HFF-Myc (cell line): ENCODE results near the gene NBEA.

ENCODE experiments used
- DNase-seq: peaks from one replicate; pipeline ENCODE4 v3.0.0-alpha.2; 2011; ENCODE audit warnings: low read depth; ENCODE audit errors: extremely low read depth
- H3K4me3 ChIP-seq: replicated peaks from 2 replicates; pipeline ENCODE4 v1.5.1; 2011; ENCODE audit warnings: low read depth, mild to moderate bottlenecking, control low read depth, low read length
- CTCF ChIP-seq: IDR thresholded peaks from 2 replicates; pipeline ENCODE4 v1.5.1; 2012; ENCODE audit warnings: mild to moderate bottlenecking, low read depth, low read length, control low read depth; ENCODE audit errors: missing control alignments

Gene NBEA

GRCh38 chr13:35554972-35555623, 613.0 kb downstream of the NBEA start:
- TF ChIP-seq CTCF, result no peak
- DNase-seq, result no peak

GRCh38 chr13:35557475-35557874, 615.4 kb downstream of the NBEA start:
- H3K4me3 ChIP-seq, result no peak overlapping the region
- no peak for DNase-seq
- TF ChIP-seq CTCF, result no peak

More at GRCh38 chr13:35554972-35555623, 613.0 kb downstream of the NBEA start:
- no peak overlapping the region for H3K4me3 ChIP-seq

- no peak overlapping the region for H3K4me3 ChIP-seq
- no peak for TF ChIP-seq CTCF
- DNase-seq, result no peak
Observed at GRCh38 chr13:35561540-35561939, 619.5 kb downstream of the NBEA start.

- TF ChIP-seq CTCF, result no peak
- no peak for DNase-seq
- no peak overlapping the region for H3K4me3 ChIP-seq
Observed at GRCh38 chr13:35565273-35565672, 623.2 kb downstream of the NBEA start.

GRCh38 chr13:35566340-35566739, 624.3 kb downstream of the NBEA start:
- H3K4me3 ChIP-seq, result no peak overlapping the region
- DNase-seq, result peak; percentile 7
- TF ChIP-seq CTCF, result no peak

- no peak overlapping the region for H3K4me3 ChIP-seq
- no peak for DNase-seq
- TF ChIP-seq CTCF, result no peak
Observed at GRCh38 chr13:35567406-35567980, 625.4 kb downstream of the NBEA start.

- no peak for TF ChIP-seq CTCF
- DNase-seq, result no peak
- H3K4me3 ChIP-seq, result no peak overlapping the region
Observed at GRCh38 chr13:35573639-35574038, 631.6 kb downstream of the NBEA start.
